Dermis blood vessel endothelial cell (primary cell): ENCODE results near the gene OSBPL8. TPM values are rescaled to one million over a fixed set of nuclear protein-coding genes. Genes with fewer than 3 reads are reported as not detected.

Experiments
- DNase-seq: peaks from one replicate; pipeline ENCODE4 v3.0.0; 2010
- total RNA-seq: library from RNA; depleted of rRNA; stranded (reverse); fragments of >200 nt; gene quantifications from 2 replicates; pipeline ENCODE4 v1.2.3, GENCODE V29; 2014

Gene OSBPL8
- total RNA-seq, 1 donor from 2014 or later: 35.4 TPM

DNA sequence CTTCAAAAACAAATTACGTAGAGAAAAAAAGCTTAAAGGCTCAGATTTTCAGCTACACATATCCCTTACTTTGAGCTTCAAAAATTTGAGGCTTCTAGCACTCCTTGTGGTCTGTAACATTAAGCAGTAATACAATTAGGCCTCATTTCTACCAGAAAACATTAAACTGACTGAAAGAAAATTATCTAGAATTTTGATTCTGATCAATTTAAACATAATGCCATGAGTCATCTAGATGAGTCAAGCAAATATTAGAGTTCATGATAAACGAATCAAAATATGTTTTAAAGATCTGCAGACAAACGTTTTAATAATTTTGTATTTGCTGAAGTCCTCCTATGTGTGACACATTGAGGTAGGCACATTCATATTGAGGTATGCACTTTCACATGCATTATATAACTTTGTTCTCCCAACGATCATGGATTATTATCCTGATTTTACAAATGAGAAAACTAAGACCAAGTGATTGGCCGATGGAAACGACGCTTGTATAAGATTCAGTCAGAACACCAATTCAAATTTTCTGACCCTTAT lies 4.3 kb downstream of the OSBPL8 start:
- DNase-seq: no peak

DNA sequence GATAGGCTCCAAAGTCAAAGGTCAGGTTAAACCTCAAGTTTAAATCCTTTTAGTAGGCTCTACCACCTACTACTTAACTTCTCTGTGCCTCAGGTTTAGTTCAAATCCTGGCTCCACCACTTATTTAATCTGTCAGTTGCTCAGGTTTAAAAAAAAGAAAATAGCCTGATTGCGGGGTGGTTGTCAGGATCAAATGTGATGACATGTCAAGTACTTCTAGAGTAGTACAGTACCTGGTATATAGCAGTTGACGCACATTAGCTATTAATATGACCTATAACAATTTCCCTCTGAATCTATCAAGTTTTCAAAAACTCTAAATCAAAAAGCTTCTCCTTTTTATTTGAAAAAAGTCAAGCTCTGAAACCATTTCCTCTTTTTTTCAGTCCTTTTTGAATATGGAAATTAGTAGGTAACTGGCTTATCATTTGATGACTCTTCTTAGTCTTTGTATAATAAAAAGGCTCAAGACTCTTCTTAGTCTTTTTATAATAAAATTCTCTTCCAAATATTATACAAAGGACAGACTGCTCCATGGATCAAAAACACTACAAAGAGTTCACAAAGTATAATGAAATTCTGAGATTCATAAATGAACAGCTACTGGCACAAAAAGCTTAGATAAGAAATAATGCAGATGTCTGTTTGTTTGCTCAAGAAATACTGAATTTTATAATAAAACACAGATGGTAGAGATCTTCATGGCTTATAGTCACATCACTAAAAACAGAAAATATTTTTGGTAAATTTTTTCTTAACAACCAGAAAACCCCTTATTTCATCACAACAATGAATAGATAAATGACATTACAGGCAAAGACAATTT lies 5.0 kb downstream of the OSBPL8 start:
- no peak for DNase-seq

DNA sequence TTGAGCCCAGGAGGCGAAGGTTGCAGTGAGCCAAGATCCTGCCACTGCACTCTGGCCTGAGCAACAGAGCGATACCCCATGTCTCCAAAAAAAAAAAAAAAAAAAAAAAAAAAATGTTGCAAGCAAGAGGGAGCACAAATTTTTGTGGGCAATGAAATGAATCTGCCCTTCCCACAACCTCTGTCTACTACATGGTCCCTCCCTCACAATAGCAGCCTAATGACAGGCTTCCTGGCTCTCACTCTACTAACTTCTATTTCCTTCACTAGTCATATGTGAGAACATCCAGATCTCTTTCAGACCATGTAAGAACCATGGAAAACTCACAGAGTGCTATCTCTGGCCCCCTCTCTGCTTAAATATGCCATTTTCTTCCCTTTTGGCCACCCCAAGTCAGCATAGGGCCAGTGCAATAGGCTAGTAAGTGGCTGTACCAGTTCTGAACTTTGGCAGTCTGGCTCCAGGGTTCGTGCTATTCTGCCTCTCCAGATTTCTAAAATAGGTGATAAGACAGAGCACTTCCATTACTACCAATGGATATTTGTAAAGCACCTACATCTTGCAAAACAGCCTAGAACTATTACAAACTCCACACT lies 7.1 kb downstream of the OSBPL8 start:
- no peak for DNase-seq

DNA sequence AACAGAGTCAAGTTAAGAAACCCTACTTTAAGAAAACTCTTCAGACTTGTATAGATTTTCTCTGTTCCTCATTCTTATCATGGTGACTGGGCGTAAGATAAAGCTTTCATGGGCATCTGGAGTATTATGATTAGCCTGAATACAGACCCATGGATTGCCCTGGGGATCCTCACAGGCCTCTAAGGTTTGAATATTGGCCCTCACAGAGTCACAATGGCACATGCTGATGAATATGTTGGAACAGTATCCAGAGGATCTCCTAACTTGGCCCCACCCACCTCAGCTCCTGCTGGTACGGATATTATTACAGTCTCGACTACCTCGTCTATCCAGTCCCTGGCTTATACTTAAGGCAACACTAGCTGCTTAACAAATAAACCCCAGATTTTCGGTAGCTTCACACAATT lies 8.1 kb downstream of the OSBPL8 start:
- DNase-seq: no peak

DNA sequence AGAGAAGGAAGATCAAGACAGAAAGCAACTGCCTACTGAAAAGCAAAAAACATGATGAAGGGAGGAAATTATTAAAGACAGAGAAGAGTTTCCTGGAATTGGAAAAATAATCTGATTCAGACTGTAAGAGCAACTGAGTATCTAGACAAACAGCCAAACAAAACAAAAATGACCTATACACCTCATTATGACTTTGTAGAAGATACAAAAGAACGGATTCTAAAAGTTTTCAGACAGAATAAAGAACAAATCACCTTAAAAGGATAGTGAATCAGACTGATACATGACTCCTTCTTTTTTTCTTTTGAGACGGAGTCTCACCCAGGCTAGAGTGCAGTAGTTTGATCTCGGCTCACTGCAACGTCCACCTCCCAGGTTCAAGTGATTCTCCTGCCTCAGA lies 10.4 kb downstream of the OSBPL8 start:
- no peak for DNase-seq

DNA sequence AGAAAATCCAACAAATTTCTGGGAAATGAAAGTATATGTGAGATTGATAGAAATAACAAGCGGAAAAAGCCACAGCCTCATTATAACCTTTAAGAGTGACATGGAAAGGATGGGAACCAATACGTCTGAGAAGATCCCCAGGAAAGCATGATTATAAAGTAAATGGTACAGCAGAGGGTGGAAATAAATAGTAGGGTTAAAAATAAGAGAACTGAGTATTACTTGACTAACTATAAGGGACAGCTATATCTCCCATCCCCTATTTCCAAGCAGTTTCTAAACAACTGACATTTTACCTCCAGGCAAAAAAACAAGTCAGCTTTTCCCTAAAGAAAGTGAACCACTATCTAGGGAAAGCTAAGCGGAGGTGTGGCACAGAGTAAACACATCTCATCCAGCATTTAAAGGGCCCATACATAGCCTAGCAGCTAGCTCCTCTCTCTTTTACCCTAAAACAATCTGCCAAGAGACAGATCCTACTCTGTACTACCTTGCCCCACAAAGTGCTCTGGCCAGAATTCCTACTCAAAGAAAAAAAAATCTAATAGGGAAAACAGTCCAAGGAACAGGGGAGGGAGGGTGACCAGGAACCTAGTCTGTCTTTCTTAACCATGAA lies 11.2 kb downstream of the OSBPL8 start:
- DNase-seq: no peak

DNA sequence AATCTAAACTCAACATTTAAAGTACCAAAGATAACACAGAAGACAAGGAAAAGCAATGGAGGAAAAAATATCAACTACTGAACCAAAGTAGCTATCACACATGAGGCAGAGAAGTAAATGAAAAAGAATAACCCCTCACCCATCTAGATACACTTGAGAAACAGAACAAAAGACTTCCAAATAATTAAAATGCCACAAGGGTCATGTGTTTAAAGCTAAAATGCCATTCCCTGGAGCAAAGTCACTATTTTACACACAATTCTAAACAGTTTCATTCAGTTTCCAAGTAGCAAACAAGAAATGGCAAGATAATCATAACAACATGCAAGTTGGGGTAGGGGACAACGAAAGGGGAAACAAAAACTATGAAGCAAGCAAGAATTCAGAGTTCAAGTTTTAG lies 12.0 kb downstream of the OSBPL8 start:
- no peak for DNase-seq

DNA sequence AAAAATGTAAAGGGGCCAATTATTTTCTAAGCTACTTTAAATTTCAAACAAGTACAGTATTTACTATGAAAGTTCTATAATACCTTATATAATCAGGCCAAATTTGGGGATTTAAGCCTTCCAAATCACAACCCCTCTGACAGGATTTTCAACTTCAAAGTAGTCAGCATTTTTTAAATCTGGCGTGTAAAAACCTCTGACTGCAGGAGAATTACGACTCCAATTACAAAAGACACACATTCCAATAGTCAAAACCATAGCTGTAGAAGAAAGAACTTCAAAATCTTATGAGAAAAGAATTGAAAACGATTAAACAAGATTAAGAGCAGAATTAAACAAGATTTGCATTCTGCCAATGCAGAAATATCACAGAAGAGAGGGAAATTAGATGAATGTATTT lies 12.7 kb downstream of the OSBPL8 start:
- DNase-seq: no peak

DNA sequence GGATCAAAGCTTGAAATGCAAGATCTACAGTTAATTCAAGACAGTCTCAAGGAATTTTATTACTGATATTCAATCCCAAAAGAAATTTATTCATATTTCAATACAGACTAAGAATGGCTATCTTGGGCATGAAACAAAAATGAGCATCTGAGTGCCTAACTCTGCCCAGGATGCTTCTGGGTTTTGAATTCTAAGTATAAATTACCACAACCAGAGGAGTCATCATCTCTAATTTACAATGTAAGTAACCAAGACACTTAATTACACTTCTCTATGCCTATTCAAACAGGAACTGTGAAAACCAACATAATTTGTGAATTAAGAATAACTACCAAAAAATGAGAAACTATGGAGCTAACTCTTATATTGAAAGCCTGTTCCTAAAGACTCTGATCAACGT lies 14.1 kb downstream of the OSBPL8 start:
- DNase-seq: no peak

DNA sequence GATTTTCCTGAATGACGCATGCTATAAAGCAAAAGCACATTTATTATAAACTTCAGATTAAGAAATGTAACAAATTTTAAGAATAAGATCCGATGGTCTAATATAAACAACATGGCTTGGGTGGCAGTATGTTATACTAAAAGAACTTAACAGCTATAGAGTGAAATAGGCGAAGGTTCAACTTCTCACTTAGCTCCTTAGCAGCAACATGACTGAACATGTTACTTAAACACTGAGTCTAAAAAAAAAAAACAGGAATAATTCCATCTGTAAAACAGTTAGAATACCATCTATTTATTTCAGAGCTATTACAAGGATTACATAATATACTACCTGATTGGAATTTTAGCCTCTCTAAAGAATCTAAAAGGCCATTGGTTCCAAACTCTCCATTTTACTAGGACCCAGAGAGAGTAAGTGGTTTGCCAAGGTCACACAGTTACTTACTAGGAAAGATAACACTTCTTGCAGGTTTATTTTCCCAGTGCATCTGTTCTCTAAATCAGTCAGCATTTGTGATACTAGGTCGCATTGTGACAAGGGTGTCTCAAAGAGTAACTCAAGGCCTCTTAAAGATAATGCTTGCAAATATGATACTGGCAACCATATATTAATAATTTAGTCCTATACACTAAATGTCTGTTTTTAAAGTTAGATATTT lies 14.8 kb downstream of the OSBPL8 start:
- no peak for DNase-seq

DNA sequence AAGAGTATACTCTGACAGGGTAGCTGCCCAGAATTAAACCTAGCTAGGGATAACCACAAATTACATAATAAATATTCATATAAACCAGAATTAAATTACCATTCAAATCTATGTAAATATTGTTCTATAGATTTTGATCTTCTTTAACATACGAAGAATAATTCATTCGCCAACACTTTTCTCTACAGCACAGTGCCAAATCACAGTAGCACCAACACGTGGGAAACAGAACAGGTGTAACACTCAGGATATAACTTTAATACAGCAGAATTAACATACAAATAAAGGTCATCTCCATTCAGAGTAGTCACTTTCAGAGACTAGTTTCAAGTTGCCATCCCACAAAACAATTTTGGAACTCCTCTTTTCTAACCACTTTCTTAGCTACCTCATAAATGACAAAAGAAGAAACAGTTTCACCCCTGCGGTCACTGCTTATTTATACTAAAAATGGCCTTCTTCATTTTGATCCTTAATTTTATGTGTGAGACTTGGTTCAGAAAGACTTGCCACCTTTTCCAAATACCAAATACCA lies 15.7 kb downstream of the OSBPL8 start:
- DNase-seq: no peak

DNA sequence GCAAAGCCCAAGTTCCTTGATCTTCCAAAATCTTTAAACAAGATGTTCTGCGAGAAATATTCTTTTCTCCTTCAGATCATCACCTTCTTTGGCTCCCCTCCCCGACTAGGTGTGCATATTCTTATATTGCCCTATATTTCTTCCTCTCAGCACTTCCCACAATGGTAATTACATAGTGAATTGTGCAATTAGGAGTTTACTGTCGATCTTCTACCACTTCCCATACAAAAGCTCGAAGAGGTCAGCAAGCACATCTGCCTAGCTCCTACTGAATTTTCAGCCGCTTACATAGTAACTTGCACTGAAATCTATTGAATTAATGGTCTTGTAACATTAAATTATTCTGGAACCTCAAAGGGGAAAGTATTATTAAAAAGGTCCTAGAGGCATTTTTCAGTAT lies 16.7 kb downstream of the OSBPL8 start:
- no peak for DNase-seq

DNA sequence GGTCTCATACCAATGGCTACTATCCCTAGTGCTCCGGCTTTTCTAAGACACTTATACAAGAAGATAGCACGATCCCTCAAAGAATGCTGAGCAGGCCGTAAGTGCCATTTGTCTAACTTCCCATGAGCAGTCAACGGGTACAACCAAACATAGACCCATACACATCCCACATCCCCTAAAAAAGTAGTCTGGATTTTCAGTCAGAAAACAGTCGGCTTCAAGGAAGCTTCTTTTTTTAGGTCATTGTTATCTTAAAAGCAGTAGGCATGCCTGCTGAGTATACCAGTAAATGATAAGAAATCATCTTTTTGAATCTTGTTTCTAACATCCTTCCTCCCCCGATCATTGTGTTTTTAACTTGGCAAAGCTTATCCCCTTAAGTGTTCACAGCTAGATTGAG lies 19.8 kb downstream of the OSBPL8 start:
- no peak for DNase-seq

DNA sequence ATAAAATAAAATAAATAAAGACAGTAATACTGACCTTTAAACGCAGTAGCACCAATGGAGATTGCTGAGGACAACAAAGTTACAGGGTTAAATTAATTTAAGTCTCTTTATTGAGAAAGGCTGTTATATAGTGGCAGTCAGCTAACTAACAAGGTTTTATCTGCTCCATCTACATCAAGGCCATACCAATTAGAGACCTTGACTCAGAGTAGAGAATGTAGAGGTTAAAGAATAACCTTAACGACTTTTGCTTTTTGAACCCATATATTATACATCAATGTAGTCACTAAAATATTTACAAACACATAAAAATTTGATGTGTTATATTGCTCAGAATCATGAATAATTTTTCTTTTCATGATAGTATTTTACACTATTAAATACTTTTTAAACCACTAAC lies 21.6 kb downstream of the OSBPL8 start:
- DNase-seq: no peak

DNA sequence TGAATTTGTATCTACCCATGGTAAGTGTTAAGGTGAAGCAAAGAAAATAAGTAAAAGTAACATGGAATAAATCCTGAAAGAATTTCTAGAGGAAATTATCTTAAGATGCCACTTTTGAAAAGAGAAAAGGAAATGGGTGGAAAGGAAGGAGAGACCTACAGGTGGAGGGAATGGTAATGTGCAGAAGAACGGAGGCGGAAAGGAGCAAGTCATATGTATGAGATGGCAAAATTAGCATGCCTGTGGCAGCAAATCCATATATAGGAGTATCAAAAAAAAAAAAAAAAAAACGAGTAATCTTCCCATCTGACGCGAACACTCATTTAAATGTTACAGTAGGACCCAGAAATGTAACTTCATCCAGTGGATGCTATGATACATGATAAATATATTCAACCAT lies 23.0 kb downstream of the OSBPL8 start:
- DNase-seq: no peak

DNA sequence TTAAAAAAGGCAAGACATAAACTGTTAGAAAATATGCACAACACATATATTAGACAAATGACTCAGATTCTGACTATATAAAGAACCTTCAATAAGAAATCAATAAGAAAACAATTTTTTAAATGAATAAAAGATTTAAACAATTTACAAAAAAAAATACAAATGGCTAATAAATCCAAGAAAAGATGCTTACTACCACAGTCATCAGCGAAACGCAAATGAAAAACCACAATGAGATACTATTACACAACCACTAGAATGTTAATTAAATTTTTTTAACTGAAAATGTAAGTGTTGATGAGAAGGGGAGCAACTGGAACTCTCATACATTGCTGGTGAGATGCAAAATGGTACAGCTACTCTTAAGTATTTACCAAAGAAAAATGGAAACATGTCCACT lies 24.4 kb downstream of the OSBPL8 start:
- no peak for DNase-seq

DNA sequence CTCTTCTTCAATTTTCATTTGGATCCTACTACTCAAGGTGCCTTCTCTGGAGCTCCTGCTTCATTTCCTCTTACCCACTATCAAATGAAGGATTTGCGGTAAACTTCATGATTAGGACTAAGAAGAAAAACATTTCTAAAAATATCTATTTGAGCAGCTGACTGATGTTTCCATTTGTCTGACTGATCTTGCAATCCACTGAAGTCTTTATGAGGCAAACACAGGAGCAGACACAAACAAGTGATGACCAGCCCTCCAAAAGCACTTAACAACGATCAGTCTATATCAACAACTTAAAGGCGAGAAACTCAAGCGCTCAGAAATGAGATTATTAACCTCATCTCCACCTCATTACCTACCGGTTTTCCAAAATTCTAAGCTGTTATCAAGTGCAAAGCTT lies 26.2 kb downstream of the OSBPL8 start:
- DNase-seq: no peak

DNA sequence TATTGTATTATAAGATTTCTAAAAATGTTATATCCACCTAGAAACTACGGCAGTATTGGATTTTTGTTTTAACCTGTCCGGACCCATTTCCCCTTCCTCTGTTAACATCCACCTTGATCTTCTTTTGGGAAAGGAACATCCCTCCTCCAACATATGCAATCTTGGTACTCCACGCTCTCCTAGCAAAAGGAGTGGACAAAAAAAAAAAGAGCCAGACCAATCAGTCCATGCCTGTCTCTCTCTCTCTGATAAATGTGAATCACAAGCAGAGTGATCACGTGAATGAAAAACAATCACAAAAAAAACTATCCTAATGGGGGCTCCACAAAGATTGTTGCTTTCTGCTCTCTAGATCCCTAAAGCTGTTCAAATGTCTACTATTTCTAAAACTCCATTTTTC lies 27.1 kb downstream of the OSBPL8 start:
- DNase-seq: no peak

DNA sequence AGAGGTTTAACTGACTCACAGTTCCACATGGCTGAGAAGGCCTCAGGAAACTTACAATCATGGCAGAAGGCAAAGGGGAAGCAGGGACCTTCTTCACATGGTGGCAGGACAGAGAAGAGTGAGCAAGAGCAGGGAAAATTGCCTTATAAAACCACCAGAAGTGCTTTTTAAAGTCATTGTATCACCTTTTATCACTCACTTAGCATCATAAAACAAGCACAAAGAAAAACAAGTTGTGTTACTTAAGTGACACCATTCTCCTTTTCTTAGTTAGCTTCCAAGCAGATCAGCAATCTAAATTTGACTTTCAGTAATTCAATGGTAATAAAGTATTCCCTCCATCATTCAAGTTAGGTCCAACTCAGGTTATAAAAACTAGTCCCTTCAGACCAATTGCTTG lies 28.5 kb downstream of the OSBPL8 start:
- no peak for DNase-seq

DNA sequence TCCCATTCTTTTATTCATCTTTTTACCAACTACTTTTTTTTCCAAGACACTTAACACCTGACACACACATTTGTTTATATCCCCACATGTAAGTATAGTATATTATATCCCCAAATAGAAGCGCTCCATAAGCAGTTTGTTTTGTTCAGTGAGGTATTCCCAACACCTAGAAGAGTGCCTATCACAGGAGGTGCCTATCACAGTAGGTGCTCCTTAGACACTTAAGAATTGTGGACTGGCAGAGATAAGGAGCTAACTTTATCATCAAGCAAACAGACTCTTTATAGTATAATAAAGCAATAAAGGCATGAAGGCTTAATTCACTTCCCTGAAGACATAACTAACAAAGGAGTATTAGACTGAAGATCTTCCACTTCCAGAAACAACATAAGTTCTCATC lies 29.1 kb downstream of the OSBPL8 start:
- no peak for DNase-seq

DNA sequence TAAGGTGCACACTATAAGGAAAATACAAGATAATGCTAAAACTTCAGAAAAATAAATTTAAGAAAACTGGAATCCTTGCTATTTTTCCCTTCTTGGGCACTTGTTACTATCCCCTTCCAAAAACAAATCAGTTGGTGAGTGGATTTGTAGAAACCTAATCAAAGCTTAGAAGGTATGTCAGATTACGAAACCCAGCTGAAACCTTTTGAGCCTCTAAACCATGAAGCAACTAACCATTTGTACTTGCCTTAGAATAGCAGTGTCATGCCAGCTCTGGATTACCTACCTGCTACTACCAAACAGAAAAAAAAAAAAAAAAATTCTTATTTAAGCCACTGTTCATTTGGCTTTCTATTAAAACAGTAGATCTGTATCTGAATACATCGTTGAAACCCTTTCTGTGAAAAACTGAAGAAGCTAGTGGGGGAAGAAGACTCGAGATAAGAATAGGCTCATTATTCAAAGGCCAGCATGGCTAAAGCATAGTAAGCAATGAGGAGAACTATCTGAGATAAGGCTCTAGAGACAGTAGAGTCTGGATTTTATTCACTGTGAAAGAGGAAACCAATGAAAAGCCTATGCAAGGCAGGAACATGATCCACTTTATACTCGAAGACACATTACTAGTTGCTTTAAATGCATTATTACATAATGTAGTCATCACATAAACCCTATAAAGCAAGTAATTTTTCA lies 30.2 kb downstream of the OSBPL8 start:
- no peak for DNase-seq

DNA sequence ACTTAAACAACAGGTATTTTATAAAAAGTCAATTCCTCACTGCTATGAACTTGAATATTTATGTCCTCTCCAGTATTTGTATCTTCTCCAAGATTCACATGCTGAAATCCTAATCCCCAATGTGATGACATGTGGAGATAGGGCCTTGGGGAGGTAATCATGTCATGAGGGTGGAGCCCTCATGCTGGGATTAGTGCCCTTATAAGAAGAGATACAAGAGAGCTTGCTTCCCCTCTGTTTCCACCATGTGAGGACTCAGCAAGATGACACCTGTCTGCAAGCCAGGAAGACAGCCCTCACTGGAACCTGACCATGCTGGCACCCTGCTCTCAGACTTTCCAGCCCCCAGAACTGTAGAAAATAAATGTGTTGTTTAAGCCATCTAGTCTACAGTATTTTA lies 36.2 kb downstream of the OSBPL8 start:
- no peak for DNase-seq

DNA sequence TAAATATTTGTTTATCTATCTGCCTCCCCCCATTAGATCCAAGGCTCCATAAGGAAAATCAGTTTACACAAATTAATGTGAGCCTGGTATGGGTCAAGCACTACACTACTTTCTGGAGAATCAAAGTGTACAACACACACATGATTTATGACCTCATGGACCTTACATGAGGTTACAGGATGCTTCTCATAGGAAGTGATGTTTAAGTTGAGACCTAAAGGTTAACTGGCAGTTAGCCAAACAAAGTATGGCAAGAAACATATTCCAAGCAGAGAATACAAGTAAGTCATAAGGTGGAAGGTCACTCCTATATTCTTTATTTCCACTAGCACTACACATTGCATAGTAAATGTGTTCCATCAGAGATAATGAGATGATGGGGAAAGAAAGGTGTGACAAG lies 39.2 kb downstream of the OSBPL8 start:
- peak; percentile 37 for DNase-seq
